Thyroid gland (tissue), 4 donors: ENCODE data around the gene ACYP2. TPM values are rescaled to one million over a fixed set of nuclear protein-coding genes. Genes with fewer than 3 reads are reported as not detected.

ENCODE experiments used
- DNase-seq, 2 donors: peaks; one replicate each; pipeline ENCODE4 v3.0.0-alpha.2; 2019
- H3K27ac ChIP-seq, 3 donors: fragments of 200-600 bp; sonication (generic); 1 replicate in 2 of 3; 2 replicates in 1 of 3; pipeline ENCODE4 v1.5.1; 2016 to 2019; ENCODE audit warnings: mild to moderate bottlenecking in 1 of 3, moderate library complexity in 1 of 3
- H3K27me3 ChIP-seq: fragments of 200-600 bp; sonication (generic); one replicate; pipeline ENCODE4 v1.5.1; 2019
- H3K36me3 ChIP-seq, 2 donors: fragments of 200-600 bp; sonication (generic); one replicate each; pipeline ENCODE4 v1.5.1; 2016 to 2019
- H3K4me1 ChIP-seq, 2 donors: fragments of 200-600 bp; sonication (generic); one replicate each; pipeline ENCODE4 v1.5.1; 2017 to 2019
- H3K4me3 ChIP-seq, 3 donors: fragments of 200-600 bp; sonication (generic); replicated peaks in 1 of 3; 1 replicate in 2 of 3; 2 replicates in 1 of 3; pipeline ENCODE4 v1.5.1; 2016; ENCODE audit warnings: mild to moderate bottlenecking in 1 of 3
- H3K9me3 ChIP-seq: fragments of 200-600 bp; sonication (generic); one replicate; pipeline ENCODE4 v1.5.1; 2017
- POLR2A ChIP-seq, 2 donors: fragments of 450-650 bp; IDR thresholded peaks; one replicate each; pipeline ENCODE4 v1.6.1; 2017; ENCODE audit warnings: antibody characterized with exemption in 2 of 2, mild to moderate bottlenecking in 2 of 2, moderate library complexity in 1 of 2
- WGBS, 2 donors: methylation state at CpG; one replicate each; pipeline ENCODE4 v1.1.5; 2017; 5-methylcytosine and 5-hydroxymethylcytosine counted together
- intact Hi-C: fragments of 100-400 bp; cut with DNase I; formaldehyde crosslinking; loops from one replicate; pipeline ENCODE4 v1.15.1; 2023
- total RNA-seq, 4 donors: library from RNA; depleted of rRNA; stranded (reverse); fragments of >200 nt; gene quantifications; one replicate each; pipeline ENCODE4 v1.2.3, GENCODE V29; 2016
- TF ChIP-seq, protein P1 (sequence below), 6 experiments: fragments of 200-600 bp in 3 of 6; fragments of 450-650 bp in 3 of 6; sonication (generic) in 3 of 6; IDR thresholded peaks; one replicate each; pipeline ENCODE4 v1.5.1; 2016 to 2019; ENCODE audit warnings: antibody characterized with exemption in 6 of 6, mild to moderate bottlenecking in 2 of 6, inconsistent platforms in 1 of 6, moderate library complexity in 1 of 6

The ACYP2 gene
- total RNA-seq, 4 donors from 2014 or later = 14.1 to 29.2 (median 26.2) TPM

DNA sequence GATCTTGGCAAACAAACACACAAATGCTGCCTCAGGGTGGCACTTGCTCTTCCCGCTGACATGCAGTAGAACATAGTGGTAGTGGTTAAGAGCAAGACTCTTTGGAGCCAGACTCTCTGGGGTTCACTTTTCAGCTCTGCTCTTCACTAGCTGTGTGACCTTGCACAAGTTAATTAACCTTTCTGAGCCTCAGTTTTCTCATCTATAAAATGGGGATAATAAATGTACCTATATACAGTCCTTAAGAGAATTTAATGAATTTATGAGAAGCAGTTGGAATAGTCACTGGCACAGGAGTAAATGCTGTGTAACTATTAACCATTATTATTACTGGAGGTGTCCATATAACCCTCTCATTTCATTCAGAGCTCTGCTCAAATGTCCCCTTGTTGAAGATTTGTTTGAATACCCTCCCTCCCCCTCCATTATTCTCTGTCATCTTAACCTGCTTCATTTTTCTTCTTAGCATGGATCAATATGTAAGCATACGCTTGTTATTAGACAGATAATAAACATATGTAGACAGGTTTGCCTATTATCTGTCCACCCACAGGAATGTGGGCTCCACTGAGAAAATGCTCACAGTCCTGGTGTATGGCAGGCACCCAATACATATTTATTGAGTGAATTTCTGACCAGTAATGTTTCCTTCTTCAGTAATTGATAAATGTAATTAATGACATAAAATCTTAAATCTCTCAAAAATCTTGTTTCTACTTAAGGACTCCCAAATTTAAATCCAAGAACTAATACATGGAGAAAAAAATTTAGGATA, 76.1 kb downstream of the ACYP2 start:
- 95 to 100% methylated on average over 2 of the region's 2 CpGs for WGBS, 2 donors

DNA sequence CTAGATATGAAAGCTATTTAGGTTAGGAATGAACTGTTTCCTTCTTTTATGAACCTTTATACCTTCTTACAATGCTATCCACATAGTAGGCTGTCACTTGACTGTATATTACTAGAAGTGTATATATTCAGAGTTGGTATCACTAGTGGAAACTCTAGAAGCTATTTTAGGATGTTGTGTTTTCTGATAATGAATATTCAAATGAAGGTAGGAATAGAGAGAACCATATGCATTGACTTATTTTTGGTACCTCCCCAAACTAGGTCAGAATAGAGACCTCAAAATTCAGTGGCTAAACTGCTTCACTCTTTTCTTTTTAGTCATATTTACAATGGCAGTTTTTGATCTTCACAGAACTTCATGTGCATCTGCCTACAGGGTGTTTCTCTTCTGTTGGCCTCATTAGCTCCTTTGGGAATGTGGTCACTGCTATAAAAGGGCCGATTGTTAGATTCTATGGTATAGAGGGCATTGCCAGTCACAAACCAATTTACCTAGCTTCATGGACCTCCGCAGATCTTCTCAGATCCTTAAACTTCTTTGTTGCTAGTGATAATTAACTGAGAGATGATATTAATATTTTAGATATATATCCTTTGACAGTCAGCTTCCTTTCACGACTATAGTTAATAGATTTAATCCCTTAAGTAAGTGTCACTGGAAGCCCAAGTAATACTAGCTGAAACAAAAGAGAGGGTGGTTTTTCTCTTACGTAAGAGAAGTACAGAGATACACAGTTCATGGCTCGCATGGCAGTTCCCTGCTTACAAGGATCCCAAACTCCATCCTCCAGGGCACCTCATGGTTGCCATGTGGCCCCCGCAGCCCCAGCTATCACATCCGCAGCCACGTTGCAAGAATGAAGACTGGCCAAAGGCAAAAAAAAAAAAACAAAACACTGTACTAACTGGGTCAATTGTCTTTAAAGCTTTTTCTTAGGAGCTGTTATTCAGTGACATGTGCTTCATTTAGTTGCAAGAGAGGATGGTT, 79.6 kb downstream of the ACYP2 start:
- TF ChIP-seq POLR2A (IDR thresholded peaks at IDR 0.05) = no peak
- TF ChIP-seq, protein P1, sequence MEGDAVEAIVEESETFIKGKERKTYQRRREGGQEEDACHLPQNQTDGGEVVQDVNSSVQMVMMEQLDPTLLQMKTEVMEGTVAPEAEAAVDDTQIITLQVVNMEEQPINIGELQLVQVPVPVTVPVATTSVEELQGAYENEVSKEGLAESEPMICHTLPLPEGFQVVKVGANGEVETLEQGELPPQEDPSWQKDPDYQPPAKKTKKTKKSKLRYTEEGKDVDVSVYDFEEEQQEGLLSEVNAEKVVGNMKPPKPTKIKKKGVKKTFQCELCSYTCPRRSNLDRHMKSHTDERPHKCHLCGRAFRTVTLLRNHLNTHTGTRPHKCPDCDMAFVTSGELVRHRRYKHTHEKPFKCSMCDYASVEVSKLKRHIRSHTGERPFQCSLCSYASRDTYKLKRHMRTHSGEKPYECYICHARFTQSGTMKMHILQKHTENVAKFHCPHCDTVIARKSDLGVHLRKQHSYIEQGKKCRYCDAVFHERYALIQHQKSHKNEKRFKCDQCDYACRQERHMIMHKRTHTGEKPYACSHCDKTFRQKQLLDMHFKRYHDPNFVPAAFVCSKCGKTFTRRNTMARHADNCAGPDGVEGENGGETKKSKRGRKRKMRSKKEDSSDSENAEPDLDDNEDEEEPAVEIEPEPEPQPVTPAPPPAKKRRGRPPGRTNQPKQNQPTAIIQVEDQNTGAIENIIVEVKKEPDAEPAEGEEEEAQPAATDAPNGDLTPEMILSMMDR (IDR thresholded peaks at IDR 0.05) = no peak
- whole genome bisulfite sequencing, 2 donors = 92 to 96% methylated on average over 8 of the region's 8 CpGs
- no peaks in the 10 kb centered on the region for H3K9me3 ChIP-seq
- no peaks in the 10 kb centered on the region for H3K36me3 ChIP-seq
- H3K4me1 ChIP-seq = peaks cover 7 to 8% of the 10 kb centered on the region in 2 donors
- no peak for DNase-seq
- intact Hi-C loops = no loop called here
- no peaks in the 10 kb centered on the region for H3K27me3 ChIP-seq
- no peak overlapping the region for H3K27ac ChIP-seq
- no peak overlapping the region for H3K4me3 ChIP-seq

More for the DNA sequence above, 76.1 kb downstream of the ACYP2 start:
- Histone ChIP-seq H3K9me3 (no peaks in the 10 kb centered on the region), H3K36me3 (no peaks in the 10 kb centered on the region), H3K27me3 (no peaks in the 10 kb centered on the region), H3K4me3 (no peak overlapping the region), H3K27ac (no peak overlapping the region), H3K4me1 (peaks cover 7 to 8% of the 10 kb centered on the region in 2 donors)
- TF ChIP-seq POLR2A (IDR thresholded peaks at IDR 0.05) = no peak
- TF ChIP-seq, protein P1 (IDR thresholded peaks at IDR 0.05) = no peak
- DNase-seq = no peak
- intact Hi-C loops = no loop called here

DNA sequence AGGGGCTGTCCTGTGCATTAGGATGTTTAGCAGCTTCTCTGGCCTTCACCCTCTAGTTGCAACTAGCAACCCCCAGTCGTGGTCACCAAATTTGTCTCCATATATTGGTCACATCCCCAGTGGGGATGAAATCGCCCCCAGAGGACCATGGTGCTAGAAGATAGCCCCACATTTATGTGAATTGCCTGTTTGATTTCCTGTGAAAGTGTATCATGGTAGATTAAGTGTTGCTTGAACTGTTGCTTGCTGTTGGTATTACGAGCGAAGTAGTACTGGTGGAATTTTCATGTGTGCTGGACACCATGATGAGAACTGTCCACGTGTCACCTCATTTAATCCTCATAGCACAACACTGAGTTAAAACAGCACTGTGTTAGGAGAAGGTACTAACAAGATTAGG, 81.2 kb downstream of the ACYP2 start:
- Histone ChIP-seq H3K27ac (no peak overlapping the region), H3K4me1 (peaks cover 7 to 8% of the 10 kb centered on the region in 2 donors), H3K4me3 (no peak overlapping the region), H3K9me3 (no peaks in the 10 kb centered on the region), H3K27me3 (no peaks in the 10 kb centered on the region), H3K36me3 (no peaks in the 10 kb centered on the region)
- intact Hi-C loops = no loop called here
- DNase-seq = no peak
- 96 to 98% methylated on average over 5 of the region's 5 CpGs for WGBS, 2 donors
- no peak for TF ChIP-seq POLR2A (IDR thresholded peaks at IDR 0.05)
- TF ChIP-seq, protein P1 (IDR thresholded peaks at IDR 0.05) = no peak

DNA sequence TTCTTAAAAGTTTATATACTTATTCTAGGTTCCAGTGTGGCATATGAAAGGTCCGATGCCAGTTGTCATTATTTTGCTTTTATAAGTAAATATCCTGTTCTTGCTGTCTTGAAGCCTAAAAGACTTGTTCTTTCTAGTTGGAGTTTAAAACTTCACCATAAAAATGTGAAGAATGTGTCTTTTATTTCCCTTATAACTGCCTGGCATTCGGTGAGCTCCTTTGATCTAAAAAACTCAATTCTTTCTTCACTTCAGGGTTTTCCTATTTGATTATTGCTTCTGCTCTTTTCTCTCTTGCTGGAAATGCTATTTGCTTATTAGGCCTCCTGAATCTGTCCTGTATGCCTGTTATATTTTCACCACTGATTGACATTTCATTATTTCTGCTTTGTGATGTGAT, 89.1 kb downstream of the ACYP2 start:
- intact Hi-C loops = no loop called here
- TF ChIP-seq POLR2A (IDR thresholded peaks at IDR 0.05) = no peak
- TF ChIP-seq, protein P1 (IDR thresholded peaks at IDR 0.05) = no peak

More for the DNA sequence above, 89.1 kb downstream of the ACYP2 start:
- no peaks in the 10 kb centered on the region for H3K27me3 ChIP-seq
- H3K9me3 ChIP-seq = no peaks in the 10 kb centered on the region
- H3K27ac ChIP-seq = no peak overlapping the region
- WGBS, 2 donors = 63 to 74% methylated on average over 2 of the region's 2 CpGs
- no peak for DNase-seq
- no peak overlapping the region for H3K4me3 ChIP-seq
- no peaks in the 10 kb centered on the region for H3K36me3 ChIP-seq
- H3K4me1 ChIP-seq = peaks cover 20 to 23% of the 10 kb centered on the region in 2 donors
